ENCODE results near the gene MTREX.

Gene MTREX

GRCh38 chr5:55290991-55291390 is 16.8 kb upstream of the MTREX start:
- POLR2A ChIA-PET: no interaction called here
- Histone ChIP-seq H3K9me3 (ENCODE audit: control insufficient read depth, insufficient read depth, low read depth, low read length) (no peaks in the 10 kb centered on the region), H3K27ac (ENCODE audit: extremely low read depth, low read depth, low read length) (no peak overlapping the region), H3K36me3 (ENCODE audit: control insufficient read depth in 2 of 2, insufficient read depth in 1 of 2, low read length in 2 of 2) (peaks cover 72 to 86% of the 10 kb centered on the region in 2 experiments), H3K4me1 (ENCODE audit: control insufficient read depth, insufficient read depth, low read length) (no peaks in the 10 kb centered on the region), H3K4me3 (ENCODE audit: low read depth, low read length) (no peak overlapping the region)
- TF ChIP-seq, protein P1, sequence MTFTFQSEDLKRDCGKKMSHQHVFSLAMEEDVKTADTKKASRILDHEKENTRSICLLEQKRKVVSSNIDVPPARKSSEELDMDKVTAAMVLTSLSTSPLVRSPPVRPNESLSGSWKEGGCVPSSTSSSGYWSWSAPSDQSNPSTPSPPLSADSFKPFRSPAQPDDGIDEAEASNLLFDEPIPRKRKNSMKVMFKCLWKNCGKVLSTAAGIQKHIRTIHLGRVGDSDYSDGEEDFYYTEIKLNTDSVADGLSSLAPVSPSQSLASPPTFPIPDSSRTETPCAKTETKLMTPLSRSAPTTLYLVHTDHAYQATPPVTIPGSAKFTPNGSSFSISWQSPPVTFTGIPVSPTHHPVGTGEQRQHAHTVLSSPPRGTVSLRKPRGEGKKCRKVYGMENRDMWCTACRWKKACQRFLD (tag by site-specific recombination; IDR thresholded peaks at IDR 0.05): no peak
- TF ChIP-seq ZNF529 (tag by site-specific recombination; IDR thresholded peaks at IDR 0.05; ENCODE audit: insufficient replicate concordance): no peak
- no peak for TF ChIP-seq ZSCAN30 (tag by site-specific recombination; IDR thresholded peaks at IDR 0.05)
- TF ChIP-seq ZNF549 (tag by site-specific recombination; IDR thresholded peaks at IDR 0.05): no peak
- TF ChIP-seq, protein P2, sequence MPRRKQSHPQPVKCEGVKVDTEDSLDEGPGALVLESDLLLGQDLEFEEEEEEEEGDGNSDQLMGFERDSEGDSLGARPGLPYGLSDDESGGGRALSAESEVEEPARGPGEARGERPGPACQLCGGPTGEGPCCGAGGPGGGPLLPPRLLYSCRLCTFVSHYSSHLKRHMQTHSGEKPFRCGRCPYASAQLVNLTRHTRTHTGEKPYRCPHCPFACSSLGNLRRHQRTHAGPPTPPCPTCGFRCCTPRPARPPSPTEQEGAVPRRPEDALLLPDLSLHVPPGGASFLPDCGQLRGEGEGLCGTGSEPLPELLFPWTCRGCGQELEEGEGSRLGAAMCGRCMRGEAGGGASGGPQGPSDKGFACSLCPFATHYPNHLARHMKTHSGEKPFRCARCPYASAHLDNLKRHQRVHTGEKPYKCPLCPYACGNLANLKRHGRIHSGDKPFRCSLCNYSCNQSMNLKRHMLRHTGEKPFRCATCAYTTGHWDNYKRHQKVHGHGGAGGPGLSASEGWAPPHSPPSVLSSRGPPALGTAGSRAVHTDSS (tag by site-specific recombination; IDR thresholded peaks at IDR 0.05): no peak
- TF ChIP-seq, protein P3, sequence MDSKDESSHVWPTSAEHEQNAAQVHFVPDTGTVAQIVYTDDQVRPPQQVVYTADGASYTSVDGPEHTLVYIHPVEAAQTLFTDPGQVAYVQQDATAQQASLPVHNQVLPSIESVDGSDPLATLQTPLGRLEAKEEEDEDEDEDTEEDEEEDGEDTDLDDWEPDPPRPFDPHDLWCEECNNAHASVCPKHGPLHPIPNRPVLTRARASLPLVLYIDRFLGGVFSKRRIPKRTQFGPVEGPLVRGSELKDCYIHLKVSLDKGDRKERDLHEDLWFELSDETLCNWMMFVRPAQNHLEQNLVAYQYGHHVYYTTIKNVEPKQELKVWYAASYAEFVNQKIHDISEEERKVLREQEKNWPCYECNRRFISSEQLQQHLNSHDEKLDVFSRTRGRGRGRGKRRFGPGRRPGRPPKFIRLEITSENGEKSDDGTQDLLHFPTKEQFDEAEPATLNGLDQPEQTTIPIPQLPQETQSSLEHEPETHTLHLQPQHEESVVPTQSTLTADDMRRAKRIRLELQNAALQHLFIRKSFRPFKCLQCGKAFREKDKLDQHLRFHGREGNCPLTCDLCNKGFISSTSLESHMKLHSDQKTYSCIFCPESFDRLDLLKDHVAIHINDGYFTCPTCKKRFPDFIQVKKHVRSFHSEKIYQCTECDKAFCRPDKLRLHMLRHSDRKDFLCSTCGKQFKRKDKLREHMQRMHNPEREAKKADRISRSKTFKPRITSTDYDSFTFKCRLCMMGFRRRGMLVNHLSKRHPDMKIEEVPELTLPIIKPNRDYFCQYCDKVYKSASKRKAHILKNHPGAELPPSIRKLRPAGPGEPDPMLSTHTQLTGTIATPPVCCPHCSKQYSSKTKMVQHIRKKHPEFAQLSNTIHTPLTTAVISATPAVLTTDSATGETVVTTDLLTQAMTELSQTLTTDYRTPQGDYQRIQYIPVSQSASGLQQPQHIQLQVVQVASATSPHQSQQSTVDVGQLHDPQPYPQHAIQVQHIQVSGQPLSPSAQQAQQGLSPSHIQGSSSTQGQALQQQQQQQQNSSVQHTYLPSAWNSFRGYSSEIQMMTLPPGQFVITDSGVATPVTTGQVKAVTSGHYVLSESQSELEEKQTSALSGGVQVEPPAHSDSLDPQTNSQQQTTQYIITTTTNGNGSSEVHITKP (tag by site-specific recombination; IDR thresholded peaks at IDR 0.05): 0 out of 2 replicates have a peak, but pooled peaks have one; percentile 31
- TF ChIP-seq ZNF658 (tag by site-specific recombination; IDR thresholded peaks at IDR 0.05): no peak
- no peak for TF ChIP-seq GLI4 (tag by site-specific recombination; IDR thresholded peaks at IDR 0.05)
- CTCF ChIA-PET: interaction anchor here (0.6 kb wide), 1 partner anchor 17 kb away, joined by 3 read pairs; the partner anchor contains the start of genes DHX29 and MTREX

GRCh38 chr5:55294935-55295334 is 12.9 kb upstream of the MTREX start:
- no peaks in the 10 kb centered on the region for H3K4me1 ChIP-seq (ENCODE audit: control insufficient read depth, insufficient read depth, low read length)
- H3K27ac ChIP-seq (ENCODE audit: extremely low read depth, low read depth, low read length): no peak overlapping the region
- CTCF ChIA-PET: interaction anchor here (1.1 kb wide), 1 partner anchor 69 kb away, joined by 3 read pairs; no protein-coding TSS in a partner anchor
- no peak overlapping the region for H3K4me3 ChIP-seq (ENCODE audit: low read depth, low read length)
- no peaks in the 10 kb centered on the region for H3K9me3 ChIP-seq (ENCODE audit: control insufficient read depth, insufficient read depth, low read depth, low read length)
- peaks cover 65 to 79% of the 10 kb centered on the region in 2 experiments for H3K36me3 ChIP-seq (ENCODE audit: control insufficient read depth in 2 of 2, insufficient read depth in 1 of 2, low read length in 2 of 2)
- POLR2A ChIA-PET: no interaction called here
- no peak for TF ChIP-seq ZNF530 (tag by site-specific recombination; IDR thresholded peaks at IDR 0.05; ENCODE audit: low read depth)
- peak; percentile 30 for TF ChIP-seq SETDB1 (IDR thresholded peaks at IDR 0.05; ENCODE audit: insufficient read length, low read length)

DNA sequence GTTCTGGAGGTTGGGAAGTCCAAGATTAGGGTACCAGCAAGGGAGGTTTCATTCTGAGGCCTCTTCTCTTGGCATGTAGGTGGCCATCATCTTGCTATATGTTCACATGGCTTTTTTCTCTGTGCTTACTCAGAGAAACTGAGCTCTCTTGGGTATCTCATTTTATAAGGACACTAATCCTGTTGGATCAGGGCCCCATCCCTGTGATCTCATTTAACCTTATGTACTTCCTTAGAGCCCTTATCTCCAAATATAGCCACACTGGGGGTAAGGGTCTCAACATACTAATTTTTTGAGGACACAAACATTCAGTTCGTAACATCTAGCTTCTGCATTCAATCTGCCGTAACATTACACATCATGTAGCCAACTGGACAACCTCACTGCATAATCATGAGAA is 6.9 kb upstream of the MTREX start:
- no peaks in the 10 kb centered on the region for H3K4me1 ChIP-seq (ENCODE audit: control insufficient read depth, insufficient read depth, low read length)
- TF ChIP-seq ZNF398 (tag by site-specific recombination; IDR thresholded peaks at IDR 0.05) (no peak), SCRT2 (tag by site-specific recombination; IDR thresholded peaks at IDR 0.05) (no peak), ZSCAN30 (tag by site-specific recombination; IDR thresholded peaks at IDR 0.05) (no peak), ZNF776 (tag by site-specific recombination; IDR thresholded peaks at IDR 0.05; ENCODE audit: borderline replicate concordance) (no peak), ZNF292 (tag by site-specific recombination; IDR thresholded peaks at IDR 0.05; ENCODE audit: borderline replicate concordance, low read depth) (no peak), ZNF585B (tag by site-specific recombination; IDR thresholded peaks at IDR 0.05) (no peak), ZNF2 (tag by site-specific recombination; IDR thresholded peaks at IDR 0.05) (no peak), ZNF707 (tag by site-specific recombination; IDR thresholded peaks at IDR 0.05) (no peak), GLIS2 (tag by site-specific recombination; IDR thresholded peaks at IDR 0.05) (no peak), MZF1 (tag by site-specific recombination; IDR thresholded peaks at IDR 0.05; ENCODE audit: borderline replicate concordance) (no peak), TCF7L2 (IDR thresholded peaks at IDR 0.05; ENCODE audit: borderline replicate concordance, low read depth, low read length) (no peak), ZNF549 (tag by site-specific recombination; IDR thresholded peaks at IDR 0.05) (no peak)
- POLR2A ChIA-PET: no interaction called here
- no peaks in the 10 kb centered on the region for H3K9me3 ChIP-seq (ENCODE audit: control insufficient read depth, insufficient read depth, low read depth, low read length)
- peaks cover 20 to 29% of the 10 kb centered on the region in 2 experiments for H3K36me3 ChIP-seq (ENCODE audit: control insufficient read depth in 2 of 2, insufficient read depth in 1 of 2, low read length in 2 of 2)
- CTCF ChIA-PET: no interaction called here
- no peak overlapping the region for H3K4me3 ChIP-seq (ENCODE audit: low read depth, low read length)
- H3K27ac ChIP-seq (ENCODE audit: extremely low read depth, low read depth, low read length): no peak overlapping the region
